Kidney glomerular epithelial cell (primary cell): ENCODE data around the gene SUSD5.
"Not testable (repeated sequence)": the region's sequence is repeated elsewhere in the genome, so short reads cannot be mapped to it uniquely, and the experiment has no call there.

Experiments used
- DNase-seq: peaks from one replicate; lab custom pipeline; 2025; lab: John Stamatoyannopoulos, UW

The SUSD5 gene

DNA sequence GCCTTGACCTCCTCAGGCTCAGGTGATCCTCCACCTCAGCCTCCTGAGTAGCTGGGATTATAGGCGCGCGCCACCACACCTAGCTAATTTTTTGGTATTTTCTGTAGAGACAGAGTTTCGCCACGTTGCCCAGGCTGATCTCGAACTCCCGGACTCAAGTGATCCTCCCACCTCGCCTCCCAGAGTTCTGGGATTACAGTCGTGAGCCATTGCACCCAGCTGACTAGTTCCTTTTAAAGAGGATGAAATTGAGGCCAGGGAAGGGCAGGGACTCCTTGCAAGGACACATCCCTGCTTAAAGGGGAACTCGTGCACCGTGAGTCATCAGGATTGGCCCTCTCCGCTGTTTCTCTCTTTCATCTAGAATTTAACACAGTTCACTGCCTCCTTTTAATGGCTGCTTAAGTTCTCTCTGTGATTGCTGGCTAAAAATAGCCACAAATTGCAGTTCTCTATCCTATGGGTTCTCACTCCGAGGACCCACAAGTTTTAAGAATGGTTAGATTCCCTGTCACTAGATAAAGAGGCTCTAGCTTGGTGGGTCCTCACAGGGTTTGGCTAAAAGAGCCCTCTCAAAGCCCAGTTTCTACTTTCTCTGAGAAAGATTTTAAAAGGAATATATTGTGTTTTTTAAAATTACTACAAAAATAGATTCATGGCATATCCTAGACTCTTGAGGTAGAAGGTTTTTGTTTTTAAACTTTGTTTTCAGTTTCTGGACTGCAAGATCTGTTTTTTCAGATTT lies 103.4 kb downstream of the SUSD5 start:
- peak; percentile 82 for DNase-seq

GRCh38 chr3:33114622-33115023 lies 104.0 kb downstream of the SUSD5 start:
- DNase-seq = no peak

- DNase-seq = peak; percentile 81
These were observed 104.6 kb downstream of the SUSD5 start, which contains the start of gene CRTAP for GRCh38 chr3:33113772-33114621. Gene CRTAP (plus strand): TSS chr3:33114014. CDS start chr3:33114078, 64 bp downstream.

GRCh38 chr3:33111581-33111980 lies 107.0 kb downstream of the SUSD5 start:
- DNase-seq = no peak

GRCh38 chr3:33106854-33107253 lies 111.8 kb downstream of the SUSD5 start:
- DNase-seq = not testable (repeated sequence)

DNA sequence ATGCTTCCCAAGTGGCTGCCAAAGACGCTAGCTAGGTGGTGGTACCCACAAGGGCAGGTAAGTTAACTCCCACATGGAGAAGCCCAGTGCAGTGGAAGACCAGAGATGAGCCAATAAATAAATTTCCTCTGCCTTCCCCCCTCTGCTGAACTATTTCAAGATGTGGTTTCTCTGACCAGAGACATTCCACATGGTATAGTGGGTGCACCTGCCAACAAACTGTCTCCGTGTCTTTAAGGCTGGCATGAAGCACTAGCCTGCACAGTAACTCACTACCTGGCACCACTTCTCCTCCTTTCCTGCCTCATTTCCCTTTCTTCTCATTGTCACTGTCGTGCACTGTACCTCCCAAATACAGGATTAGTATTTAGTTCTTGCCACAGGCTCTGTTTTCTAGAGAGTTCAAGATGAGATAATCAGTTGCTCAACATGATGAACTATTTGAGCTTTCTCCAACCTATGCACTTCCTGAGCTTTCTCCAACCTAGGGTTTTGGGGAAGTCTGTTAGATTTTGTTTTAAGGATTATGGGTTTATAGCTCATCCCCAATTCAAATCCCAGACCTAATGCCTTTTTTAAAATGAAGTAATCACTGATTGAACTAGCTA lies 113.2 kb downstream of the SUSD5 start:
- DNase-seq = no peak

GRCh38 chr3:33104803-33105202 lies 113.8 kb downstream of the SUSD5 start:
- DNase-seq = no peak

DNA sequence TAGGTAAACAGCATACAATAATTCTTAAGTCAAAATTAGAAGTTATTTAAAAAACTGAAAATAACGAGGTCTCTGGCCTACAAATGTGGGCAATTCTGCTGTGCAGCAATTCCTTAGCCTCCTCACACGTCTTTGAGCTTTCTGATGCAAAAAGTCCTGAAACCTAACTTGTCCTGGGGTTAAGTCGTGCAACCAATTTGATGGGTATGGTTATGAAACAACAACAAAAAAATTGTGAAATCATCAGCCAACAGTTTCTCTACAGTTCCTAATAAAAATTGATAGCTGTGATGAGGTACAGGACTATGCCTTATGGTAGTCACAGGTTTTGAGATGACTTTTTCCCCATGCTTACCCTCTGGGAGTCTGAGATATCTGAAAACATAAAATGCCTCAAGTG lies 115.1 kb downstream of the SUSD5 start:
- no peak for DNase-seq

DNA sequence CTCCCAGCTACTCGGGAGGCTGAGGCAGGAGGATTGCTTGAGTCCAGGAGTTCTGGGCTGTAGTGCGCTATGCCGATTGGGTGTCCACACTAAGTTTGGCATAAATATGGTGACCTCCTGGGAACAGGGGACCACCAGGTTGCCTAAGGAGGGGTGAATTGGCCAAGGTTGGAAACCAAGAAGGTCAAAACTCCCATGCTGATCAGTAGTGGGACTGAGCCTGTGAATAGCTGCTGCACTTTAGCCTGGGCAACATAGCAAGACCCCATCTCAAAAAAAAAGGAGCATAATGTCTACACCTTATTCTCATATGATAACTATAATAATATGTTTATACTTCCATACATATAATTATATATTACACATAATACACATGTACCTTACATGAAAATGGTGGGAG lies 115.6 kb downstream of the SUSD5 start:
- no peak for DNase-seq

GRCh38 chr3:33100229-33100628 lies 118.4 kb downstream of the SUSD5 start:
- no peak for DNase-seq
